Posterior cingulate gyrus (tissue), 11 donors: Measurements from ENCODE around the gene CLEC16A.

Experiments
- DNase-seq, 10 donors: peaks; one replicate each; pipeline versions ENCODE4 v3.0.0 to v3.0.0-alpha.2; 2020 to 2021; ENCODE audit warnings: mixed read lengths in 3 of 10
- intact Hi-C: fragments of 100-400 bp; cut with DNase I; formaldehyde crosslinking; loops from one replicate; pipeline ENCODE4 v1.15.1; 2023

The CLEC16A gene

DNA sequence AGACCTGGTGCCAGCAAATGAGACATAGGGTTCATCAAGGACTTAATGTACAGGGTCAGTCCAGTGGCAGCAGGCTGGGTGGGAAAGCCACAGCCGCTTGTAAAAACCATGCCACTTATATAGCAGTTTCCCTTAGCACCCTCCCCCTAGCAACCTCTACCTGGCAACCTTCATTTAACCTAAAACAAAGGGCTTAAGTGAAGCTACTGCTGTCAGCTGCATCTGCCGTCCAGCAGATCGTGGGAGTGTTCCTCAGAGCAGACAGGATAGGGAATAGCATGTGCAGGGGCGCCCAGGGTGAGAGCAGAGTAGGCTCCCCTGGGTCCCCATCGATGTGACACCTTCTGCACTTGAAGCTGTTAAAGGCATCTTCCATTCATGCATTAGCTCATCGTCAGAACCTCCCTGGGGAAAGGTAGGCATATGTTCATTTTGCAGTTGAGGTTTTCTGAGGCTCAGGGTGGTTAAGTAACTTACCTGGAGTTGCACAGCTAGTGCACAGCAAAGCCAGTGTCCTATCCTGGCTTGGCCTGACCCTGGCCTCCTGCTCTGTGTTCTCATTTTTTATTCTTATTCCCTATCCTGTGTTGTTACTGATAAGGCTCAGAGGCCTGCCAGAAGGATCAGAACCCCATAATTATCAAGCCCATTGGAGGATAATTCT is 199.1 kb downstream of the CLEC16A start:
- intact Hi-C loops = no loop called here

DNA sequence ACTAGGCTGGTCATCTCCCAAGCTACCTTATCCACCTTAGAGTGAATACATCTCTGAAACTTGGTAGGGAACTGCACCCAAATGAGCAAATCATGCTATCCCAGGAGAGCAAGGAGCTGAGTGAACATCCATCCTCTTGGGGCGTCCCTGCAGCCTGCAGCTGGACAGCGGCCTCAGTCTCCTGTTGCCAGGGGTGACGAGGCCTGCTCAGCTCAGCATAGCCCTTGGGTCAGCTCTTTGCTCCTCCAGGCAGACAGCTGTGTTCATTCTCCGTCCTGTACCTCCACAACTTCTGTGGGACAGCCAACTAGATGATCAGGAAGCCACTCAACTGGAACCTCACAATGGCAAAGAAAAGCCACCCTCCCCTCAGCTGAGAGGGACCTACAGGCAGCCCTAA is 199.8 kb downstream of the CLEC16A start:
- intact Hi-C loops = no loop called here
- DNase-seq = peak in 2 of 10 donors; percentile 15 to 43

More for the DNA sequence above, 199.1 kb downstream of the CLEC16A start:
- peak in 2 of 10 donors; percentile 3 to 17 for DNase-seq

DNA sequence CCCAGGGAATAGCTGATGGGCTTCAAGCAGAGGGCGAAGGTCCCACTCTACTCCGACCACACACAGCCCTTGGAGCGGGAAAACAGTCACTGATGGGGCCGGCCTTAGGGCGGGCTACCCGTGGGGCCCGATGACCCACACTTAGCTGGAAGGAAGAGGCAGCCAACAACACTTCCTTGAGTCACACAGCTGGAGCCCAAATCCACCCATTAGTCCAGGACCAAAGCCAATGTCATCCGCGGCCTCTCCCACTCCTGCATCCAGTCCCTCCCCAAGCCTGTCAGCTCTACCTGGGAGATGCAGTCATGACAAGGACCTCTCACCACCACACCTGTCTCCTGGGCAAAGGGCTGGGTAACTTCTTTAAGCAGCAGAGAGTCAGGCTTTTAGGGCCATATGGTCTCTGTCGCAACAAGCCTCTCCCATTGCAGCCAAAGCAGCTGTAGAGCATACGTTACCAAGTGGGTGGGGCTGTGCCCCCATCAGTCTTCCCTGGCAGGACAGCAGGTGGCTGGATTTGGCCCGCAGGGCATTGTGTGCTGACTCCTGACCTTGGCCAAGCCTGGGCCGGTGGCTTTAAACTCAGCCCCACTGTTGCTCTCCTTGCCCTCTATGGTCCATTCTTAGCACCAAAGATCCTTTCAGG is 200.9 kb downstream of the CLEC16A start:
- DNase-seq = peak in 2 of 10 donors; percentile 23 to 51
- intact Hi-C loops = no loop called here

DNA sequence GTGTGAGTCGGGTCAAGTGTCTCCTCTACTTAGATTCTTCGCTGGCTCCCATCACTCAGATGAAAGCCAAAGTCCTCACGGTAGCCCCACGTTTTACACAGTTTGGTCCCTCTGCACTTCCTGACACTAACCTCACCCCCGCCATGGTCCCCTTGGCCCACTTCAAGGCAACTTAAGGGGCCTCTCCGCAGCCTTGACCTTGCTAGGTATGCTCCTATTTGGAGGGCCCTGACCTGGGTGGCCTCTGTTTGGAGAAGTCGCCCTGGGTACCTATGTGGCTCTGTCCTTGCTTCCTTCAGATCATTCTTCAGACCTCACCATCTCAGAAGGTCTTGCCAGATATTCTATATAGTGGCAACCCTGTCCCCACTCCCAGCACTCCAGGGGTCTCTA is 201.5 kb downstream of the CLEC16A start:
- intact Hi-C loops = no loop called here
- DNase-seq = peak in 2 of 10 donors; percentile 15 to 75

DNA sequence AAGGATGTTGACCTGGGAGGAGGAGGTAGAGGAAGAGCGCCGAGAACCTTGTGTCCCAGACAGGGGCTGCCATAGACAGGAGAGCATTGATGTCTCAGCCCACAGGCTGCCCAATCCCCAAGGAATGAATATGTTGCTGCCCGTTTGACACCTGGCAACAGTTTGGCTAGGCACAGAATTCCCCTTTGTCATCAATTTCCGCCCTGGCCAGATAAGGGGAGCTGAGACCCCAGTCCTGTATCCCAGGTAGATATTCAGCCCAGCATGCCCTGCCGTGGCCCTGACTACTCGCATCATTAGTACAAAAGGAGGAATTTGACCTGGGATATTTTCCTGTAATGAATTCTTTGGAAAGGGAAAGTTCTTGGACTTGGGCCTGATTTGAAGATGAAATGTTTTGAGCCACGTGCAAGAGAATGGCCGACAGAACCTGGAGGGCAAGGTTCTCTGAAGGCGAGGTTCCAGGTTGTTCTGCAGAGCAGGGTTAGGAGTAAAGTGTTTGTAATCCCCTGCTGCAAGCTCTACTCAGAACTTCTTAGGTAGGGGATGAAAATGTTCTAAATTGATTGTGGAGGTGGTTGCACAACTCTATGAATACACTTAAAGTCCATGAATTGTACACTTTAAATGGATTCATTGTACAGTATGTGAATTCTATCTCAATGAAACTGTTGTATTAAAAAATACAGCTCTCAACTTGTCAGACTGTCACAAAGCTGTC is 202.8 kb downstream of the CLEC16A start:
- intact Hi-C loops = no loop called here
- DNase-seq = peak in 2 of 10 donors; percentile 33 to 35

DNA sequence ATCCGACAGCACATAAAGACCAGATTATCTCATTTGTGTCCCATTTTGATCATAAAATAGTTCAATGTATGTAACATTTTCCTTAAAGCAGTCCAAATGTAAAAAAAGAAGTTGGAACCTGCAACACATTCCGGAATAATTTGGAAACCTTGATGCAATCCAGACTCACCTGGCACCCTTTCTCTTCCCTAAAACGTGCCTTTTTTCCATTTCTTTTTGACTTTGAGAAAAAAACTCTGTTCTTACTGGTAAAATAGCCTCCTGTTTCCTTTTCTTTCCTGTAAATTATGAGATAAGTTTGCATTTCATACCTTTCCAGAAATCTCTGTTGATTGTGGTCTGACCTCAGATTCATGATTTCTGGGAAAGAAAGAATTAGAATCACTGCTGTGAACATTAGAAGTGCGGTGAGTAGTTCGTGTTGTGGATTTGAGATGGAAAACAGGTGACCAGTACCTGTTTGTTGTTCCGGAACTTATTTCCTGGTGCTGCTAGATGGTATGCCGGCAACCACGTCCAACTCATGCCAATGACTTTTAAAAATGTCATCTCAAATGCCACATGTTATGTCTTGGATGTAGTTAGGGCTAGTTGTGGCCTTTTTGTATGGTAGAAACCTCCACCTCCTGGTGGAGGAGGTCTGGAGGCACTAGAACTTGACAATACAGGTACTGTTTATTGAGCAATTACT is 203.5 kb downstream of the CLEC16A start:
- intact Hi-C loops = no loop called here
- DNase-seq = no peak

DNA sequence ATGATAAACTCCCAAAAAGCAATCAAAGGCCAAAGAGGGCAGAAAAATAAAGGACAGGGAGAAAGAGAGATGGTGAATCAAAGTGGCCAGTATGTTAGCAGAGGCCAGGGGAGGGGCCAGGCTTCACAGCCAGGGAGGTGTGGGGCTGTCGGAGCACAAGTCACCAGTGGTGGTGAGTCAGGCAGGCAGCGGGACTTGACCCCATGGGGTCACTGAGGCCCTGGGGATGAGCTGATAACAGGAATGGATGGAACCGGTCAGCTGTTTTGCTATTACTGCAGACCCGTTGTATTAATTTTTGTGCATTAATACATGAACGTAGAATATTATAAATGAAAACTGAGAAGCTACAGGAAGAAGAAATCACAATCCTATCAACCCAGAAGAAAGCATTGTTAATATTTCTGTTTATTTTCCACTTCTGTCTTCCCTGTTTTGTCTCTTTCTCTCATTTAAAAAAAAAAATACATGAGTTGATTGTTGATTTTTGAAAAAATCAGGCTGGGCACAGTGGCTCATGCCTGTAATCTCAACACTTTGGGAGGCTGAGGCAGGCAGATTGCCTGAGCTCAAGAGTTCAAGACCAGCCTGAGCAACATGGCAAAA is 204.8 kb downstream of the CLEC16A start:
- intact Hi-C loops = no loop called here

DNA sequence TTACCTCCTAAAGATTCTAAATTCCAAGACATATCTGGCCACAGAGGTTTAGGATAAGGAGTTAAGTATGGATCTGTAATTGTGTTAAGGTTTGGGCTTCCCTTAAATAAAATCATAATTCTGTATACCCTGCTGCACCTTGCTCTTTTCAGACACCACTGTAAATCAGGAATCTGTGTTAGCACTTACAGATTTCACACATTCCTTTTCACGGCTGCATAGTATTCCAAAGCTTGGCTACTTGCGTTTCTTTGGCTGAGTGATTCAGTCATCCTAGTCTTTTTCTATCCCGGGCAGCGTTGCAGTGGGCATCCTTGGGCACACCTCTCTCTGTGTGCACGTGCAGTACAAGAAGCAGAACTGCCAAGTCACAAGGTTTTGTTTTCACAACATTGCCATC is 205.8 kb downstream of the CLEC16A start:
- intact Hi-C loops = no loop called here
- DNase-seq = peak in 1 of 10 donors; percentile 6

More for the DNA sequence above, 204.8 kb downstream of the CLEC16A start:
- peak in 3 of 10 donors; percentile 21 to 49 (median 24) for DNase-seq

DNA sequence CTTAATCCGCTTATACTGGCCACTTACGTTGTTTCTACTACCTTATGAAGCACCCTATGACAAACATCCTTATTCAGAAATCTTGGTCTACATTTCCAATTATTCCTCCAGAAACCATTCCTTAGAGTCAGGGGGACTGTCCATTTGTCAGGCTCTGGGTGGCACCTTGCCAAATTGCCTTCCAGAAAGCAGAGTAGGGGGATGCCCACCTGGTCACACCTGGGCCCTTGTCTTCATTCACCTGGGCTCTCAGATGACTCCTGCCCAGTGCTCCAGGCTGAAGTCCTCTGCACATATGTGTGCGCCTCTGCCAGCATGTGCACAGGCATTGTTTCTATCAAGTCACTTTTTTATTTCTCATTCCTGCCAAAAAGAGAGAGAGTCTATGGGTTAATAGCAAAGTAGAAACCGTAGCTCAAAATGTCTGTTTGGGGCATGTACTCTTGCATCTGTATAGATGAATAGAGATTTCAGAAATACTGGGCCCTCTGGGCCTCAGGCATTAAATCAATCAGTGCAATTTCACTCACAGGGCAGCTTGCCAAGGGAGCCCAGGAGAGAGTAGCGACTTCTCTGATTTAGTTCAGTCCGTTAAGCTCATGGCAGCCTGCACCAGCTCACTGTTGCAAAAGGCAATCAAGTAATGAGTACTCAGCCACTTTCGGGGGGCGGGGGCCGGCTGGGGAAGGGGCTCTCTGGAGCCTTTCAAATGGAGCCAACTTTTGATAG is 207.0 kb downstream of the CLEC16A start:
- intact Hi-C loops = no loop called here
- DNase-seq = peak in 3 of 10 donors; percentile 19 to 58 (median 39)

DNA sequence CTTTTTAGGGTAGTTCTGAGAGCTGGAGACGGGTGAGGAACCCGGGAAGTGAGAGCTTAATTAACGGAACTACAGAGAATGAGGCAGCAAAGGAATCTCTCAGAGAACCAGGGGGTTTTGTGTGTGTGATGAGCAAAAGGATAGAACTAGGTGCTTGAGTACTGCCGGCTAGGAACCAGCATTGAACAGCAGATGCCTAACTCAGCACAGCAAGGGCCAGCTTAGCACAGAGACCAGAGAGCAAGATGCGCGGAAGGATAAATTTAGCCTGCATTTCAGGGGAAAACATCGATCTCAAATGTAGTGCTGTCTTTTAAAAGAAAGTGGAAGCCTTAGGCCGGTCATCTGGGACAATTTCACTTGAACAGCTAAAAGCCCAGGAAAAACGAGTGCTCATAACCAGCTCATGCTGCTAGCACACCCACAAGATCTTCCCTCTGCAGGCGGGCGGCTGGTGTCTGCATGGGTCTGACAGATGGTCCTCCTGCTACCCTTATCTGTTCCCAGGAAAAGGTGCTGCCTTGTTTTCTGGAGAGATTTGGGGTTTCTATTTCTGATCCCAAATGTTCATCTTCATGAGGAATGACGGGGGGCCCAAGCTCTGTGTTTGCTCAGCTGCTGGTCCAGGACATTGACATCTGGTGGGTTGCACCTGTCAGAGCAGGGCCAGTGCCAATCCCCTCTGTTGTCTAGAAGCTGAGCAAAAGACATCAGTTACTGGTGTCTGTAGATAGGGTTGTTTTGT is 207.7 kb downstream of the CLEC16A start:
- intact Hi-C loops = no loop called here
- peak in 7 of 10 donors; percentile 24 to 90 (median 51) for DNase-seq

DNA sequence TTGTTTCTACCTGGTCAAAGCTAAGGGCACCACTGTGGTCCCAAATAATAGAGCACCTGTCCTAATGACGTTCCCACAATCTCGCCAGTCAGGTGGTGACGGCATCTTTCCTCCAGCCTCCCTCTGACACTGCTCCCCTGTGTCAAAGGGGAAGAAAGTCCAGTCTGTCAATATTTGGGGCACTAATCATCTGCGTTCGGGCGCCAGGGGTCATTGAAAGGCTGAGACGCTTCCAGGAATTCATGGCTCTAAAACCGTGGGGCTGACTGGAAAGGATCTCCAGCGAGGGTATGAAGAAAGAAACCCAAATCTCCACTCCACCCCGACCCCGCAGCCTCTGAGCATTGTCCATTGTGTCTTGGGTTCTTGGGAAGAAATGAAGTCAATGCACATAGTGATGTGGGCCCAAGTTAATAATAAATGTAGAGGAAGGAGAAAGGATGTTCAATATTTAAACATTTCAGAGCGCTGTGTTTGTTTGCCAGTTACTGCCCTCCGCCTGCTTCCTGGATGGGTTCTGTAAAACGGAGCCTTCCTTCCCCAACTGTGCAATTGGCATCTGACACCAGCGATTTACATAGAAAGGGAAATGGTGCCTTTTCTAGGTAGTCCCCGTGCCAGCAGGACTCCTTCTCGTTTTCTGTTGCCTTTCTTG is 208.4 kb downstream of the CLEC16A start:
- intact Hi-C loops = no loop called here
- DNase-seq = peak in 3 of 10 donors; percentile 31 to 49 (median 38)

DNA sequence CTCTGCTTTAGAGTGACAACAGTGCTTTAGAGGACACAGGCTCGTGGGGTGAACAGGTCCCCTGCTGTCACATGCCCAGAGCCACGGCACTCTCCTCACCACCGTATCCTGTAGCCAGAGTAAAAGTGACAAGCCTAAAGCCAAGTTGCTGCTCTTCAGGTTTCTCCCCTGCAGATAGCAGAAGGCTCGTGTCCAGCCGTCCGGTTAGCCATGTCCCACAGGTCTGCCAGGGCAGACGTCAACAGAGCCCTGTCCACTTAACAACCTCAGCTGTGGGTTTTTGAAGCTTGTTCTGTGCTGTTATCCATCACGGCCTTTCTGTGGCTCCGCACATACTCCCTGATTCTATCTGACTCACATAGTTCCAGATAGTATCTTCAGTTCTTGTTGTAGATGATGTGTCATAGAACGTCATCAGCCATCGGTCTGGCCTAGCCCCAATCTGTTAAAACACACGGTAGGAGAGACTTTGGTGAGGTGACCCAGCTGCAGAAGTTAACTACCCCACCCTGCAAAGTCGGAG is 211.0 kb downstream of the CLEC16A start:
- DNase-seq = peak in 2 of 10 donors; percentile 18 to 32
- intact Hi-C loops = no loop called here

DNA sequence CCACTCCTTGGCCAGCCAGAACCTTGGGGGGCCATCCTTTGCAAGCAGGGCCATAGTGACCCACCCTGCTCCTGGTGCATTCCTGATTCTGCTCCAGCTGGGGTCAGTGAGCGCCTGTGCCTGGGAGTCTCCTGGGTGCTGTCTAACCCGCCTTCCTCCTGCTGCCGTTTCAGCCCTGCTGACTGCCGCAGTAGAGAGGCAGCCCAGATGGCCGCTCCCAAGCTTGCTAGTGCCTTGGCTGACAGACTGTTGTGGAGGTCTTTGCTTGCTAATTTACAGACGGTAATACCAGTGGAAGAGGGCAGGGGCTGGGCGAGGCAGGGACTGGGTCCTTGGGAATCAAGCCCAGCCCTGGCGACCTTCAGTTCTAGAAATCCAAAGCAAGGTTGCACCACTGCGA is 212.0 kb downstream of the CLEC16A start:
- DNase-seq = peak in 3 of 10 donors; percentile 39 to 76 (median 66)
- intact Hi-C loops = no loop called here

DNA sequence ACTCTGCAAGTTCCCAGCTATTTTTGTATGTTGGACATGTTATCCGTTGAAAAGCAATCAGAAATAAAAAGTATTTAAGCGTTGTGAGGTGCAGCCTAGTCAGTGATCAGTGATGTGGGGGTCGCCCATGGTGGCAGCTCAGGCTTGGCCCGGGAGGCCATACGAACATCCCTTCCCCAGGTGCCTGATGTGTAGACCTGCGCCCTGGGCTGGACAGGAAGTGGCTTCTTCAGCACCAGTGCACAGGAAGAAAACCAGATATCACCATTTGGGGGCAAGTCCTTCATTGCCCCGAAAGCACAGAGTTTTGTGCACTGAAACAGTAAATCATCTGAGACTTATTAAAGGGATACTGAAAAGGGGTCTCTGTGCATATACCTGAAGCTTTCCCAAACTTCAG is 212.8 kb downstream of the CLEC16A start:
- intact Hi-C loops = no loop called here
- DNase-seq = peak in 3 of 10 donors; percentile 10 to 49 (median 24)

DNA sequence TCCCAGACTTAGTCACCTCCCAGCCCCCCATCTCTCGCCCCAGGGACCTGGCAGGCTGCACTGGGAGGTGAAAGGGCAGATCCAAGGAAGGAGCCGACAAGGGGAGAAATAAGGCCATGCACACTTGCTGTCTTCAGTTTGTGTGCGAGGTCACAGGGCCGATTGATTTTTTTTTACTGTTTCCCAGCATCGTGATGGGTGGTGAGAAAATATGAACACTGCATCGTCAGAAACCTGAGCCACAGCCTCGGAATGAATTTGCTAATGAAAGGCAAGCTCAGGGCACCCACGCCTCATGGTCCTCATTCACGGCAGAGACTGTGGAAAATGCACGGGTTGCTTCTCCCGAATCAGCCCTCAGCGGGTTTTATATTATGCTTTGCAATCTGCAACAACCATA is 213.7 kb downstream of the CLEC16A start:
- intact Hi-C loops = no loop called here
- peak in 2 of 10 donors; percentile 40 to 61 for DNase-seq

DNA sequence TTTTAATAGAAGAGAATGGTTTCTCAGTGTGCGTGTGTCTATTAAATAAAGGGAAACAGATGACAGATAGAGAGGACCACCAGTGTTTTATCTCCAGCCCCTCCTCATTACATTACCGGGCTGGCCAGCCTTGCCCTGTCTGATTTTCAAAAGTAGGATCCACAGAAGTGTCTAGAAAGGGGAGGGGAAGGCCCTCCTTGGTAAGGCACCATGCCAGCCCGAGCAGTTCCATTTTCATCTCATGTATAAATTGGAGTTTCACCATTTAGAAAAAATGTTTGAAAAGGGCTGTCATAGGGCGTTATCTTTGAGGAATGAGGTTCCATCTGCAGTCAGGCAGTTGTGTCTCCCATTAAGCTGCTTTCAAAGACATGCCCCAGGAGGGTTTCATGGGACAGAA is 214.9 kb downstream of the CLEC16A start:
- intact Hi-C loops = no loop called here
- DNase-seq = peak in 2 of 10 donors; percentile 5 to 11

DNA sequence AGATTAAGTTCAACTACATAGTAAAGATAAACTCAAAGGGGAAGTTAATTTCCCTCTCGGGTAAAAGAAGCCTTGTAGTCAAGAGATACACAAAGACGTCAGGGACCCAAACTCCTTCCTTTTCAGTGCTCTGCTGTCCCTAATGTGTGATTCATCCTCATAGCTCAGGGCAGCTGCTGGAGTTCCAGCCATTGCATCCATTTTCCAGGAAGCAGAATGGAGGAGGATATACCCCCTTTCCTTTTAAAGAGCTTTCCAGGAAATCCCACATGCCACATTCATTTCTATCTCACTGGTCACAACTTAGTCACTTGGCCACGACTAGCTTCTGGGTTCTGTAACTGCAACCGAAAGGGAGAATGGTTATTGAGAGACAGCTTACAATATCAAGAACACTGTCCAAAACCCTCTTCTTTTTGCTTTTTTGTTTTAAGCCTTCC is 216.3 kb downstream of the CLEC16A start:
- intact Hi-C loops = no loop called here
- no peak for DNase-seq

DNA sequence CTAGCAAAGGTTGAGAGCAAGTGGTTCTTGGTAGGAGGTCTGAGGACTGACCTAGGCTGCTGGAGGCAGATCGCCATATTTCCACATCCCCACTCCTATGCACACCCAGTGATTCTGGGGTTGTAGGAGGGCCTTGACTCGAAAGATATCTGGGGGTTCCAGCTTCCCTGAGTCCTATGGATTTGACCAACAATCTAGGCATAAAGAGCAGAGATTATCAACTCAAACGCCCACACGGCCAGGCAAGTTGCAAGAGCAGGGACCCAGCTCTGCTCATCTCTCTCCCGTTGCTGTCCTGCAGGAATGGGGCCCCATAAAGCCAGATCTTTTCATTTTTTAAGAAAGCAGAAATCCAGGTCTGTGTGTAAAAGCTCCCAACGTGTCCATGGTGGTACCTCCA is 217.1 kb downstream of the CLEC16A start:
- intact Hi-C loops = no loop called here

More for the DNA sequence above, 217.1 kb downstream of the CLEC16A start:
- peak in 2 of 10 donors; percentile 32 to 39 for DNase-seq
